ENCODE measurements around the gene FBXO27.
"Not testable (repeated sequence)": the region's sequence is repeated elsewhere in the genome, so short reads cannot be mapped to it uniquely, and the experiment has no call there.

The FBXO27 gene

DNA sequence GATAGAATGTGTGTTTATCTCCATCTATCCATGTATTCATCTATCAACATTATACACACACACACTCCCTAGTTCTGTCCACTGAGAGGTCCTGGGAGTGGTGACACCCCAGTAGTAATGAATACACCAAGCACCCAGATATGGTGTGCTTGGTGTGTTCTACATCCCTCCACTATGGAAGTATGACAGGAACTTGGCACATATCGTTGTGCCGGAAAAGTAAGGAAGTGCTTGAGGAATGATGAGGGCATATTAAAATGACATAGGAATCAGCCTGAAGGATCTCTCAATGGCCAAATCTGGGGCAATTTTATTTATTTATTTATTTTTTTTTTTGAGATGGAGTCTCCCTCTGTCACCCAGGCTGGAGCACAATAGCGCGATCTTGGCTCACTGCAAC, 28.6 kb downstream of the FBXO27 start:
- H3K4me3 ChIP-seq (ENCODE audit: low read depth, low read length): no peak overlapping the region
- TF ChIP-seq, protein P1, sequence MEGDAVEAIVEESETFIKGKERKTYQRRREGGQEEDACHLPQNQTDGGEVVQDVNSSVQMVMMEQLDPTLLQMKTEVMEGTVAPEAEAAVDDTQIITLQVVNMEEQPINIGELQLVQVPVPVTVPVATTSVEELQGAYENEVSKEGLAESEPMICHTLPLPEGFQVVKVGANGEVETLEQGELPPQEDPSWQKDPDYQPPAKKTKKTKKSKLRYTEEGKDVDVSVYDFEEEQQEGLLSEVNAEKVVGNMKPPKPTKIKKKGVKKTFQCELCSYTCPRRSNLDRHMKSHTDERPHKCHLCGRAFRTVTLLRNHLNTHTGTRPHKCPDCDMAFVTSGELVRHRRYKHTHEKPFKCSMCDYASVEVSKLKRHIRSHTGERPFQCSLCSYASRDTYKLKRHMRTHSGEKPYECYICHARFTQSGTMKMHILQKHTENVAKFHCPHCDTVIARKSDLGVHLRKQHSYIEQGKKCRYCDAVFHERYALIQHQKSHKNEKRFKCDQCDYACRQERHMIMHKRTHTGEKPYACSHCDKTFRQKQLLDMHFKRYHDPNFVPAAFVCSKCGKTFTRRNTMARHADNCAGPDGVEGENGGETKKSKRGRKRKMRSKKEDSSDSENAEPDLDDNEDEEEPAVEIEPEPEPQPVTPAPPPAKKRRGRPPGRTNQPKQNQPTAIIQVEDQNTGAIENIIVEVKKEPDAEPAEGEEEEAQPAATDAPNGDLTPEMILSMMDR (IDR thresholded peaks at IDR 0.05; ENCODE audit: low read depth, low read length): no peak

DNA sequence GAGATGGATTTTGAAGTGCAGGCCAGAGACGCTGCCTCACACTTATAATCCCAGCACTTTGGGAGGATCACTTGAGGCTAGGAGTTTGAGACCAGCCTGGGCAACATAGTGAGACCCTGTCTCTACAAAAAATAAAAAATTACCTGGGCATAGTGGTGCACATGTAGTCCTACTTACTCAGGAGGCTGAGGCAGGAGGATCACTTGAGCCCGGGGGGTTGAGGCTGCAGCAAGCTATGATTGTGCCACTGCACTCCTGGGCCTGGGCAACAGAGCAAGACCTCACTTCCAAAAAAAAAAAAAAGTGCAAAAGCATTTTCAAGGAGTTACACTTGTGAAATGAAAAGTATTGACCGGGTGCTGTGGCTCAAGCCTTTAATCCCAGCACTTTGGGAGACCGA, 29.2 kb downstream of the FBXO27 start:
- no peak overlapping the region for H3K4me3 ChIP-seq (ENCODE audit: low read depth, low read length)
- TF ChIP-seq, protein P1 (IDR thresholded peaks at IDR 0.05; ENCODE audit: low read depth, low read length): no peak

DNA sequence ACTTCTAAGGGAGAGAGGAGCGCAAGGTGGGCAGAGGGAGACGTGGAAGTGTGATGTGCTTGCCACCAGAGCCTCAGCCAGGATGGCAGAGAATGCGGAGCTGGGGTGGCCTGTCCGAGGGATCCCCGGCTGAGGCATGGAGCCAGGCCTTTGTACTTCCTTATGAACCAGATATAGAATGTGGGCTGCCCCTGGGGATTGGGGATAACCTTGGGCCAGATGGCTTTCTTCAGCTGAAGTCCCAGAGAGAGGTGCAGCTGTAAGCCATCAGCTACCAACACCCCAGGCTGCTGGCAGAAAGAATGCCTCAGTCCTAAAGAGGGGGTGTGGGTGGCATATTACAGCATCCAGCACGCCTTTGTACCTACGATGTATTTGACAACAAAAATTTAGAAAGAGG, 31.3 kb downstream of the FBXO27 start:
- no peak overlapping the region for H3K4me3 ChIP-seq (ENCODE audit: low read depth, low read length)
- TF ChIP-seq, protein P1 (IDR thresholded peaks at IDR 0.05; ENCODE audit: low read depth, low read length): no peak

DNA sequence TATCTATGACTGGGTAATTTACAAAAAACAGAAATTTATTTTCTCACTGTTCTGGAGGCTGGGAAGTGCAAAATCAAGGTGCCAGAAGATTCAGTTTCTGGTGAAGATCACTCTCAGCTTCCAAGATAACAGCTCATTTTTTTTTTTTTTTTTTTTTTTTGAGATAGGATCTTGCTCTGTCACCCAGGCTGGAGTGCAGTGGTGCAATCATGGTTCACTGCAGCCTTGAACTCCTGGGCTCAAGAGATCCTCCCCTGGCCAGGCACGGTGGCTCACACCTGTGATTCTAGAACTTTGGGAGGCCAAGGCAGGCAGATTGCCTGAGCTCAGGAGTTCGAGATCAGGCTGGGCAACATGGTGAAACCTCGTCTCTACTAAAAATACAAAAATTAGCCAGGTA, 34.8 kb downstream of the FBXO27 start:
- H3K4me3 ChIP-seq (ENCODE audit: low read depth, low read length): not testable (repeated sequence)

DNA sequence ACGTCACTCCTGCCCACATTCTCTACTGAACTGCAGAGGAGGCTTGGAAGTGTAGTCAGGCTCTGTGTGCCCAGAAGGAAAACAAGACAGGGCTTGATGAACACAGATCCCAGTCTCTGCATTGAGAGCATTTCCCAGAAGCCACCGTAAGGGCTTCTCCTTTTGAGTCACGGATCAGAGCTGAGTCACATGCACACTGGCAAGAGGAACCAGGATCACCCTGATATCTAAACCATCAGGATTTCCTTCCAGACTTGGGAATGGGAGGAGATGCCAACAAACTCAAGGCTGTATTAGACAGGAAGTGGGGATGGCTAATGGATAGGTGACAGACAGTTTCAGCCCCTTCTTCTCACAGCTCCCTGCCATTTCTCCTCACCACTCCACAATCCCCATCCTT, 39.1 kb downstream of the FBXO27 start:
- TF ChIP-seq, protein P1 (IDR thresholded peaks at IDR 0.05; ENCODE audit: low read depth, low read length): no peak
- H3K4me3 ChIP-seq (ENCODE audit: low read depth, low read length): no peak overlapping the region

DNA sequence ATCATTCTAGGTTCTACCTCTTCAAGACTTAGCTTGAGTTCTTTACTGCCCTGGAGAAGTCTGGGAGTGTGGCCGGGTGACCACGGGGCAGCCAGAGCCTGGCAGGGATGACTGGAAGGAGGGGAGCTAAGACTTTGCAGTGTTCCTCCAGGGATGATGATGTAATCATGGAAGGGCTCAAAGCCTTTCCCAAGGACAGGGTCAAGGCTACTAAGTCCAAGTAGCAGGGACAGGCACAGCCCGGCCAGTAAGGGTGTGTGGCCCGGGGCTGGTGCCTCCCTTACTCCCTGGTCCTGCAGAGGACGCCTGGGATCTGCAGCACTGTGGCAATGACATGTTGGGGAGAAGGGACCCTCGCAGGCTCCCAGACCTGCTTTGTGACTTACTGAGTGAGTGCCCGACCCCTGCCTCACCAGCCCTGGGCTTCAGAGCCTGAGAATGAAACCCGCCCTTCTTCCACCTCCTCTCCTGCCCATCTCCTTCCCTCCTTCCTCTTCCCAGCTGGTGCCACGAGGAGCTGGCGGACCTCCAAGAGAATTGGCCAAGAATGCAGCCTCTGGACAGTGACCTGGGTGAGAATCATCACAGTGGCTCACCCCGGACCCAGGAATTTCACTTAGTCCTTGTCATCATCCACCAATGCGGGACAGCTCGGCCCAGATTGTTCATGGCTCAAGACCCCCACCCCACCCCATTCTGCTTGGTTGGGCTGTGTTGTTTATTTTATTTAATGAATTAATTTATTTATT, 41.2 kb downstream of the FBXO27 start:
- H3K4me3 ChIP-seq (ENCODE audit: low read depth, low read length): no peak overlapping the region
- TF ChIP-seq, protein P1 (IDR thresholded peaks at IDR 0.05; ENCODE audit: low read depth, low read length): no peak

DNA sequence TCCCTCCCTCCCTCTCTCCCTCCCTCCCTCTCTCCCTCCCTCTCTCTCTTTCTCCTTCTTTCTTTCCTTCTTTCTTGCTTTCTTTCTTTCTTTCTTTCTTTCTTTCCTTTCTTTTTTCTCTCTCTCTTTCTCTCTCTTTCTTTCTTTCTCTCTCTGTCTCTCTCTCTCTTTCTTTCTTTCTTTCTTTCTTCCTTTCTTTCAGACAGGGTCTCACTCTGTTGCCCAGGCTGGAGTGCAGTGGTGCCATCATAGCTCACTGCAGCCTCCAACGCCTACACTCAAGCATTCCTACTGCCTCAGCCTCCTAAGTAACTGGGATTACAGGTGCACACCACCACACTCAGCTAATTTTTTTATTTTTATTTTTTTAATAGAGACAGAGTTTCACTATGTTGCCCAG, 42.7 kb downstream of the FBXO27 start:
- H3K4me3 ChIP-seq (ENCODE audit: low read depth, low read length): not testable (repeated sequence)

DNA sequence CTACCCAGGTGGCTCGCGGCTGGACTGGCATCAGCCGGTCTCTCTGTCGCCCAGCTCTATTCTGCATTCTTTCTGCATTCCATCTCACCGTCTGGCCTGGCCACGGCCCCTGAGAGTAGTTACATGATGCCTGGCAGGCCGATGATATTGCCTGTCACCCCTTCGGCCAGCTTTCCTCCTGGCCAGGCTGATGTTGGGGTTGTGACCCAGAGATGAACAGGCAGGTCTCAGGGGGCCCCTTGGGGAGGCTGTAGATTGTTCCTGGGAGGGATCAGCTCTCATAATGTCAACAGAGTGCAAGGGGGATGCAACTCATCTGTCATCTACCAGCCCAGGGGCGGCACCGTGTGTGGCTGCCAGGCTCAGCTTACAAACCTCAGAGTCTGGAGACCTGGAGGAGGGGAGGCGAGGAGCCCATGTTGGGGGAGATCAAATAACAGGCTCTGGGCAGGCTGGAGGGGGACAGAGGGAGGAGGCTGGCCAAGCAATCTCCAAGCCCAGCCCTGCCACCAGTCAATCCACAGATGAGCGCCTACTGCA, 43.2 kb downstream of the FBXO27 start:
- TF ChIP-seq, protein P1 (IDR thresholded peaks at IDR 0.05; ENCODE audit: low read depth, low read length): no peak
- H3K4me3 ChIP-seq (ENCODE audit: low read depth, low read length): no peak overlapping the region

DNA sequence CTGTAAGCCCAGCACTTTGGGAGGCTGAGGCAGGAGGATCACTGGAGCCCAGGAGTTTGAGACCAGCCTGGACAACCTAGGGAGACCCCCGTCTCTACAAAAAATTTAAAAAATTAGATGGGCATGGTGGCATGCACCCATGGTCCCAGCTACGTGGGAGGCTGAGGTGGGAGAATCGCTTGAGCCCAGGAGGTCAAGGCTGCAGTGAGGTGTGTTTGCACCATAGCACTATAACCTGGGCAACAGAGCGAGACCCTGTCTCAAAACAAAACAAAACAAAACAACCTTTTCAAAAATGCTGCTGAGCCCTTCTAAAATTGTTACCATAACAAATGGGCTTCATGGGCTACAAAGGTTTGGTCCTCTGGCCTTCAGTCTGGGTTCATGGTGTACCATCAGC, 43.7 kb downstream of the FBXO27 start:
- not testable (repeated sequence) for H3K4me3 ChIP-seq (ENCODE audit: low read depth, low read length)

DNA sequence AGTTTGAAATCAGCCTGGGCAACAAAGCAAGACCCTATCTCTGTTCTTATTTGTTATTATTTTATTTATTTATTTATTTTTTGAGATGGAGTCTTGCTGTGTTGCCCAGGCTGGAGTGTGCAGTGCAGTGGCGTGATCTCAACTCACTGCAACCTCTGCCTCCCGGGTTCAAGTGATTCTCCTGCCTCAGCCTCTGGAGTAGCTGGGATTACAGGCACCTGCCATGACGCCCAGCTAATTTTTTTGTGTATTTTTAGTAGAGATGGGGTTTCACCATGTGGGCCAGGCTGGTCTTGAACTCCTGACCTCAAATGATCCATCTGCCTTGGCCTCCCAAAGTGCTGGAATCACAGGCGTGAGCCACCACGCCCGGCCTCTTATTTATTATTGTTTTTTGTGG, 44.6 kb downstream of the FBXO27 start:
- not testable (repeated sequence) for H3K4me3 ChIP-seq (ENCODE audit: low read depth, low read length)
